GM10266 (cell line): ENCODE results near the gene PHACTR2.

Experiments
- DNase-seq: peaks from one replicate; pipeline ENCODE4 v3.0.0; 2012; ENCODE audit errors: extremely low spot score
- CTCF ChIP-seq: IDR thresholded peaks from 2 replicates; pipeline ENCODE4 v1.5.1; 2012; ENCODE audit warnings: mild to moderate bottlenecking, low read depth; ENCODE audit not compliant: control insufficient read depth, insufficient read depth; ENCODE audit errors: missing control alignments

Gene PHACTR2

GRCh38 chr6:143695969-143696663 is 18.4 kb downstream of the PHACTR2 start:
- DNase-seq = no peak
- TF ChIP-seq CTCF = no peak

GRCh38 chr6:143696664-143697000 is 18.9 kb downstream of the PHACTR2 start:
- no peak for DNase-seq
- no peak for TF ChIP-seq CTCF

DNA sequence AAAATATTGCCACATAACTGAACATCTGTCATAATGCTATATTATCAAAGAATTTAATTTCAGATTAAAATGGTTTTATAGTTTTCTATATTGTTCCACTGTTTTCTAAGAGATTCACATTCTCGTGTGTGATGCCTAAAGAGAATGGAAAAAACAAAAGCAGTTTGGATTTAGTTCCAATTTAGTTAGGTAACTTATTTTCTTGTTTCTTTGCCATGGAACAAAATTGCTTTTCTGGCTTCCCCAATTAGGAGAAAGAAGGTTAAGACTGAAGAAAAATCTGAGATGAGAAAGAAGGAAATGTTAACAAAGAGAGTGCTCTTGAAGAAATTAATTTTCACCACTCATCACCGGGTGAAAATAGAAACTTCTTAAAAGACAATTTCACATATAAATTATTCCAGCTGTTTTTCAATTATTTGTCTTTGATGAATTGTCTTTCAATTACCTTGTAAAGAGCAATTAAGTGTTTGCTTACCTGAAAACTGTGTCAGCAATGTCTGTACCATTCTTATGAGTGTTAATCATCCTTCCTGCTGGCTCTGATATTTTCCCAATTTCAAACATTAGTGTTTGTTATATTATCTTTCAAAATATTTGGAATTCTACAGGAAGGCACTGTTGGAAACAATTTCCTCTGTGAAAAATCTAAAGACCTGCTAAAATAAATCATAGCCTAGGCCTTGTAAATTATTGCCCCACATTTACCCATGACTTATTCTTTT is 19.5 kb downstream of the PHACTR2 start:
- no peak for TF ChIP-seq CTCF
- DNase-seq = no peak

GRCh38 chr6:143698329-143698728 is 20.6 kb downstream of the PHACTR2 start:
- no peak for TF ChIP-seq CTCF
- no peak for DNase-seq

- DNase-seq = no peak
- no peak for TF ChIP-seq CTCF
Measured at GRCh38 chr6:143698759-143699429, 21.1 kb downstream of the PHACTR2 start.

- no peak for TF ChIP-seq CTCF
- DNase-seq = no peak
Measured at GRCh38 chr6:143699430-143699825, 21.7 kb downstream of the PHACTR2 start.
